Measurements from ENCODE around the gene KIF9.
"Not testable (repeated sequence)": the region's sequence is repeated elsewhere in the genome, so short reads cannot be mapped to it uniquely, and the experiment has no call there.

KIF9 gene

DNA sequence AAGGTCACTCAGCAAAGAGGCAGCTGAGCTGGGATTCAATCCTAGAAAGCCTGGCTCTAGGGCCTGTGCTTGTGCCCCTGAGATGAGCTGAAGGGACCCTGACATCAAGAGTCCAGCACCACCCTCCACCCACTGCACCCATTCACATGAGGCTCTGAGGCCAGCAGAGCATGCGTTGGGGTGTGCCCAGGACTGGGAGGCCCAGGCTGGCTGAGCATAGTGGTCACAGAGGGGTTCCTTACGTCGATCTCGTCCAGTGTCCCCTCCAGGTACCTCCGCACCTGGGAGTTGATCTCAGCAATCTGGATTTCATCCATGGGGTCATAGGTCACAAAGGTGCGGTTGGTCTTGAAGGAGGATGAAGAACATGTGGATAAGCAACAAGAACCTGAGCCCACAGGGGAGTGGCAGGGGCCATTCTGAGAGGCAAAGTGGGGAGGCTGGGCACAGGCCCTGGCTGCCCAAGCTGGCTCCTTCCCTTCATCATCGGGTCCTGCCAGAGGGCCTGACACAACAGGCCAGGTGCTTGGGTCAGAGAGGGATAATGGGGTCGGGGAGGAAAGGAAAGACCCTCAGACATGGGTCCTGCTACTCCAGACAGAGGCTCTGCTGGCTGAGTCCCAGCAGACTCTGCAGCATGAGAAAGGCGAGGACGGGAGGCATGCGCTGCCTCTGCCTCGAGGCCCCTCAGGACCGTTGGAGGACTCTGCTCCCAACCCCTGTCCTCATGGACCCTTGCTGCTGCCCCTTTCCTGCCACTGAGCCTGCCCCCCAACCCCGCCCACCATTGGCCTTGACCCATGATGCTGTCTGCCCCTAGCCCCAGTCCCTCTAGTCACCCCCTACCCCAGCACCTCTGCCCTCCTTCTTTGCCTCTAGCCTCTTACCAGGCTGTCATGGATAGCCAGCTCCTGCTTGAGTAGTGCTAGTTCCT is 35.2 kb downstream of the KIF9 start:
- no peak for DNase-seq

DNA sequence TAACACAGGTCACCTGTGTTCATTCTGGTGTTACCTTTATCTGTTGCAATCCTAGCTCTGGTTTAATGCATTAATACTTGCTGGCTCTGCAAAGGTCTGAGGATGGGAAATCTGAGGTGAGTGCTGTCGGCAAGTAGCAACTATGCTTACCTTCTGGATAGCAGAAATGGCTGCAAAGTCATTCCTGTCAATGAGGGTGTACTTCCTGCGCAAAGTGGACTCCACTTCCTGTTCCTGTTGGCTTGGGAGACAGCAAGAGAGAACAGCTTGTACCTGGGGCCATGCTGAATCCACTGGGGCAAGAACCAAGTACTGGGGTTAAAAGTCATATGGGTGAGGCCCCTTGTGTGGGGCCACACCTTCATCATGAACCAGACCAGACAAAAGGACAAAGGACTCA is 37.3 kb downstream of the KIF9 start:
- DNase-seq, result no peak

DNA sequence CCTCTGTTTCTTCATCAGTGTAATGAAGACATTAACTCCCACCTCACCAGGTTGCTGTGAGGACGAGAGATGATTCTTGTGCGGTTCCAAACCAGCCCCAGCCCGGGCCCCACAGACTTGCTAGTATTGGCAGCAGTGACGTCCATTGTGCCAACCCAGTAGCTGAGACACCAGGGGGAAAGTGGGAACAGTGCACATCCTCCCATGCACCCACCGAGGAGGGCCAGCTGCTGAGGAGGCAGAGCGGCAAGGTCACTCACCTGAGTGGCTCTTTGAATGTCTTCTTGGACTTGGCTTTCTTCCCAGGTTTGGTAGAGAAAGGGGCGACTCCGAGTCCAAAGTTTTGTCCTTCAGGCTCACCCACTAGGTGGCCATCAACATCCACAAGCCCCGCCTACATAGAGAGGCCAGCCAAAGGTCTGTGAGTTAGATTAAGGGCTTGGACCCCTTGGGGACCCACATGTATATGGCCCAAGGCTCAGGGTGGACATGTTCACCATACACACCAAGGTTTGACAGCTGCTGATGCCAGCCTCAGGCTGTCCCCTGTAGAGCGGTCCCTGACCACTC is 38.0 kb downstream of the KIF9 start:
- DNase-seq, result no peak

DNA sequence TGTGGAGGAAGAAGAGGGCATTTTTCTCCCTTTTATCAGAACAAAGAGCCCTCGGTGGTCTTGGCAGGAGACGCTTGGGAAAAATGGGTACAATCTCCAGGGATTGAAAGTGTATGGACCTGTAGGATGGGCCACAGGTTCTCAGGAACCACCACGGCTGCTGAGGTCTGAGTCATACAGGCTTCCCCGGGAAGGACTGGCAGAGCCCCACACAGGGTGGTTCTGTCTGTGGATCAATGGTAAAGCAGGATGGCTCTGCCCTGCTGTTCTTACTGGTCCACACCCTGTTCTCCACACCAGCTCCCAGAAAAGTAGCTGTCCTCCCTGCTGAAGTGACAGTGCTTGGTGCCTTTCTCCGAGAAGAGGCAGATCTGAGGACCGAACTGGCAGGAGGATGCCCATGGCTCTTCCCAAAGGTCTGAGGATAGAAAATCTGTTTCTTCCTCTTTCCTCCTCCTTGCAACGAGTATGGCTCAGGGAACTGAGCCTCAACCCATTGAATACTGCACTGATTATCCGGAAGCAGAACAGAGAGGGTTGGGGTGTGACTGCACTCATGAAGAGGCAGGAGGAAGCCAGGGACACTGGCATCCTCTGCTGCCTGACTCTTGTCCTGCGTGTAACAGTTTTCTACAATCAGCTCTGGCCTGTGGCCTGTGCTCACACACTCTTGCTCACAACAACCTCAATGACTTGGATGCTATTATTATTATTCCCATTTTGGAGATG is 39.0 kb downstream of the KIF9 start:
- no peak for DNase-seq

DNA sequence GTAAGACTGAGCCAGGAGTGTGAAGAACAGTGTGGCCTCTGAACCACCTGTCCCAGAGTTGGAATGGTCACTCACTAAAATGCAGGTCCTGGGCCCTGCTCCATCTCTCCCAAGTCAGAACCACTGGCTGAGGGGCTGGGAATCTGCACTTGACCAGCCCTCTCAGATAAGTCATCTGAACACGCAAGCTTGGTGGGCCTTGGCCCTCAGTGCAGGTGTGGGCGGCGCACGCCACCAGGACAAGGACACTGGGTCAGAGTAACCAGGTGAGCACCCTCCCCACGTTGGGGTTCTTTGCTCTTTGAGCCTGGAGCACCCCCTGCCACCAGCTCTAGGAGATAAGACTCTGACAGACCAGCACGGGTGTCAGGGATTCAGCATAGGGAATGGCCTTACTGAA is 42.7 kb downstream of the KIF9 start:
- DNase-seq, result no peak

DNA sequence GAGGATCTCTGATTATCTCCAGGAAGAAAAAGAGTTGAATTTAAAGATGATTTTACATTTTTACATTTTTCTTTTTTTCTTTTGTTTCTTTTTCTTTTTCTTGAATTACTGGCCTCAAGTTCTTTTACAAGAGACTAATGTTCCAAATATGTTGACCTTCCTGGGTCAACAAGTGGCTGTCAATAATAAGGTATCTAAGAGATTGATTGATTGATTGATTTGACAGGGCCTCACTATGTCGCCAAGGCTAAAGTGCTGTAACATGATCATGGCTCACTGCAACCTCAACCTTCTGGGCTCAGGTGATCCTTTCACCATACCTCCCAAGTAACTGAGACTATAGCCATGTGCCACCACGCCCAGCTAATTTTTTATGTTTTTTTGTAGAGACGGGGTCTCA is 44.6 kb downstream of the KIF9 start:
- DNase-seq, result no peak

DNA sequence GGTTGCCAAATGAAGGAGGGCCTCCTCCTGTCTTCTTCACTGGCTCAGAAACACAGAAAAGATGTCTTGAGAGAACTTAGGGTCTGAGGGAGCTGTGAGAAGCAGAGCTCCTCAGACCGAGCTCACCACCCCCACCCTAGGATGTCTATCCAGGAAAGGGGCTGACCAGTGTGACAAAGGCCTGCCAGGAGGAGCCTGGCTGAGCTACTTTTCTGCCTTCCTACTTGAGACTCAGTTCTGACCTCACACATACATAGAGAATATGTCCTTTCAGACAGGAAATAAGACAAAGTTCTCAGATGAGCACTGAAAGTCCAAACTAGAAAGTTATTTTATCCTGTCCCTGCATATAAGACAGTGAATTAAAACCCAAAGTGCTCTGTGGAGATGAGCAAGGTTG is 54.5 kb downstream of the KIF9 start:
- no peak for DNase-seq

DNA sequence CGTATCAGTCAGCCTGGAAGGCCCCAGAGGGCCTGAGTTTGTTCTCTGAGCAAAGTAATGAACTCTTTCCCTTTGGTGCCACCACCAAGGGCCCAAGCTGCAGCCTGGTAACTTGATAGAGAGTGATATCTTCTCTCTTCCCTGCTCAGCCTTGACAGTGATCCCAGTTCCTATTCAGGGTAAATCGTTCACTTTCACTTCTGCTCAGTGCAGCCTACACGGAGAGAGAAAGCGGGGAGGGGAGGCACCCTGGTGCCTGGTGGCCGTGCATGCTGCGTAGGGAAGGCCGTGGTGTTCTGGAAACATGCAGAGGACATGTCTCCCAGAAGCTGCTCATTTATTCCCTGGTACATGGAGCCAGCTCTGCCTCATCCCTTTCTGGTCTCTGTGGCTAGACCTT is 54.9 kb downstream of the KIF9 start:
- no peak for DNase-seq

DNA sequence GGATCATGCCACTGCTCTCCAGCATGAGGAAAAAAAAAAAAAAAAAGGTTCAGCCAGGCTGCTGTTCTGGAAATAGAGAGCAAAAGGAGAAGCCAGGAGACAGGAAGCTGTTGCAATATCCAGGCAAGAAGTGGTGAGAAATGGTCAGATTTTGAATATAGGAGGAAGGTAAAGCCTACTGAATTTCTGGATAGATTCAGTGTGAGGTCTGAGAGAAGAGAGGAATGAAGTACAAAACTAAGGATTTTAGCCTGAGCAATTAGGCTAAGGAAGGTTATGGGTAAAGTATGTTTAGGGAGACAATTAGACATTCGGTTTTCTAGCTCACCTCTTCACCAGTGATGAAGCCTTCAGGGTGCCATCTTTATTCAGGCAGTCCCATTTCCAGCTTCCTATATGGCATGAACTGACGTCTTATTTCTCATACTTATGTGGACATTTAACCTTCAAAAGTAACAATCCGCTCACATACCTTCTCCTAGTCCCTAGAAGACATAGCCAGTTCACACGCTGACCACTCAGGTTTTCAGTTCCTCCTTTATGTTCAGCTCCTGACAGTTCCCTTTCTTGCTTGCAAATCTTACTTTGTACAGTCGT is 57.2 kb downstream of the KIF9 start:
- no peak for DNase-seq

DNA sequence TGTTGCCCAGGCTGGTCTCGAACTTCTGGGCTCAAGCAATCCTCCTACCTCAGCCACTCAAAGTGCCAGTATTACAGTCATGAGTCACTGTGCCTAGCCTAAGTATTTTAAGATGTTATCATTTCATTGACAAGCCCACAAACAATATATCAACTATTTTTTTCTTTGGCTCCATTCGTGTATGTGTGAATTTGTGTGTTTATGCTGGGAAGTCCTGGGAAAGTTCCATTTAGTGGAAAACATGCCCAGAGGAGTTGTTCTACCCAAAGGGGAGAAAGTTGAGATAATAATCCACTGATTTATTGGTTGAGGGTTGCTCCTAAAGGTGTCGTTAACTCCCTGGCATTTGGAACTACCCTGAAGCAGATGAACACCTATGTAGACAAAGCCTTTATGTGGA is 58.8 kb downstream of the KIF9 start:
- DNase-seq, result no peak

DNA sequence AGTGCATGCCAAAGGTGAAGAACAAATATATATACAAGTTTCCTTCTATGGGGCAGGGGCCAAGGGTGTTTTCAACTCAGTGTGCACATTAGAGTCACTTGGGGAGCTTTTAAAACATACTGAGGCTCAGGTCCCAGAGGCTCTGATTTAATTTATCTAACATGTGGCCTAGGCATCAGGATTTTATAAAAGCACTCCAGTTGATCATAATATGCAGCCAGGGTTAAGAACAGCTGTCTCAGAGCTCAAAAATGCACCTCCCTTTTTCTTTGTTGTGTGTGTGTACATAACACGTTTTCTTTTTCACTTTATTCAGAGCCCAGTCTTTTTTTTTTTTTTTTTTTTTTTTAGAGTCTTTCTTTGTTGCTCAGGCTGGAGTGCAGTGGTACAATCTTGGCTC is 60.8 kb downstream of the KIF9 start:
- DNase-seq, result no peak

DNA sequence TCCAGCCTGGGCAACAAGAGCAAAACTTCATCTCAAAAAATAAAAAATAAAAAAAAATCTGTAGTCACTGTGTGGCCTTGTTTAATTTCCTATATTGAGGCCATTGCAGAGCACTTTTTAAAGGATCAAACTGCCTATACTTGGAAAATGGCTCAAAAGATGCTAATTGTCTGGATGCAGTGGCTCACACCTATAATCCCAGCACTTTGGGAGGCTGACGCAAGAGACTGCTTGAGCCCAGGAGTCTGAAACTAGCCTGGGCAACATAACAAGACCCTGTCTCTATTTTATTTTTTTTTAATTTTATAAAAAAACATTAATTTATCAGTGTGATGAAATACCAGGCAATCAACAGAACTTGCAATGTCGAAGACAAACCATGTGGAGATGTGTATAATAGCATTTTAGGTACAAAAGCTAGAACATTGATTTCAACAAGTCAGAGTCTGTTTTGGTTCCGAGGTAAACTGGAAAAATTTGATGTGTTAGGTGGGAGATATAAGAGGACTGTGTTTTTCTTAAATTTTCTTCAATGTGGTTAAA is 71.7 kb downstream of the KIF9 start:
- no peak for DNase-seq

DNA sequence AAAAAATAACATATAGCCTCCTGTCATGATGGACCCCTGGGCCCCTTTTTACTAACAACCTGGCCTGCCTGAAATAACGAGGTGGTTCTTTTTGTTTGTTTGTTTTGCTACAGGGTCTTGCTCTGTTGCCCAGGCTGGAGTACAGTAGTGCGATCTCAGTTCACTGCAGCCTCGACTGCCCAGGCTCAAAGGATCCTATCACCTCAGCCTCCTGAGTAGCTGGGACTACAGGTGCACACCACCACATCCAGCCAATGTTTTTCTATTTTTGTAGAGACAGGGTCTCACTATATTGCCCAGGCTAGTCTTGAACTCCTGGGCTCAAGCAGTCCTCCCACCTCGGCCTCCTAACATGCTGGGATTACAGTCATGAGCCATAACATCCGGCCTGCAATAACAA is 76.6 kb downstream of the KIF9 start:
- not testable (repeated sequence) for DNase-seq

DNA sequence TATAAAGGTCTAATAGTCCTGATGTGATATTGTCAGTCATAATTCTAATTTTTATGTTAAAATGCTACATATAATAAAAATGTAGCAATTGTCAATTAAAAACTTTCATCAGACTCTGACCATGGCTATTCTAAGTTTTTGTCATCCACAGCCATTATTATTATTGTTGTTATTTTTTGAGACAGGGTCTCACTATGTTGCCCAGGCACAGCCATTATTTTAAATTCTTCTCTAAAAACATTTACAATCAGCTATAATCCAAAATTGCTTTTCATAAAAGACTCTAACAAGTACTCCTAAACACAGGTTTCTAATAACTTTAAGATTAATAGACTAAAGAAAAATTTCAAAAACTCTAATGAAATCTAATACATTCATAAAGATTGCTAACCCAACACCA is 77.7 kb downstream of the KIF9 start:
- DNase-seq, result no peak

DNA sequence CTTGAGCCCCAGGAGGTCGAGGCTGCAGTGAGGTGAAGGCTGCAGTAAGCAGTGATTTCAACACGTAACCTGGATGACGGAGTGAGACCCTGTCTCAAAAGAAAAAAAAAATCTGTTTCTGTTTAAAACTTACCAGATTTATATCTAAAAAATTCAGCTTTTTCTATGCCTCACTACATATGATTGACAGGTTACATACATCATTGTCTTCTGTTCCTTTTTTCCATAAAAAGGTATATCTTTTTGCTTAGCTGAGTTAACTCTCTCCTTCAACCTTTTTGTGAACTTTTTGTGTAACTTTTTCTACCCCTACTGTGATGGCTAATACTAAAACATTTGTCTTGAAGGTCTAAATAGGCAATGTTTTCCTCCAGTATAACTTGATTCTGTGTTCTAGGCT is 80.1 kb downstream of the KIF9 start:
- no peak for DNase-seq

DNA sequence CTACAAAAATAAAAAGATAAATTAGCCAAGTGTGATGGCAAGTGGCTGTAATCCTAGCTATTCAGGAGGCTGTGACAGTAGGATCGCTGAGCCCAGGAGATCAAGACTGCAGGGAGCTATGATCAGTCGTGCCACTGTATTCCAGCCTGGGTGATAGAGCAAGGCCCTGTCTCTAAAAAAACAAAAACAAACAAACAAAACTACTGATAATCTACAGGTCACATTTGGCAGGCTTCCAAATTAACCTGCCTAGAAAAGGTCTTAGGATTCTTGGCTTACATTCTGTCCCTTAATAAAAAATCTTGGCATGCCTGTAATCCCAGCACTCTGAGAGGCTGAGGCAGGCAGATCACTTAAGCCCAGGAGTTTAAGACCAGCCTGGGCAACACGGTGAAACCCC is 85.3 kb downstream of the KIF9 start:
- no peak for DNase-seq

DNA sequence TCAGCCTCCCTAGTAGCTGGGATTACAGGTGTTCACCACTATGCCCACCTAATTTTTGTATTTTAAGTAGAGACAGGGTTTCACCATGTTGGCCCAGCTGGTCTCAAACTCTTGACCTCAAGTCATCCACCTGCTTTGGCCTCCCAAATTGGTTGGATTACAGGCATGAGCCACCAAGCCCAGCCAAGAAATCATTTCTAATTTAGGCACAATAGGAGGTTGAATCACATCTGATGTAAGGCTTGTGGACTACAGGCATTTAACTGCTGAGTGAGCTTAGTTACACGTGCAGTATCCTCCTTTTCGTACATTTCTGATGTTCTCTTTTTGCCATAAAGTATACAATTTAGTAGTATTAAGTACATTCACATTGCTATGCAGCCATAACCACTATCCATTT is 87.6 kb downstream of the KIF9 start:
- no peak for DNase-seq

DNA sequence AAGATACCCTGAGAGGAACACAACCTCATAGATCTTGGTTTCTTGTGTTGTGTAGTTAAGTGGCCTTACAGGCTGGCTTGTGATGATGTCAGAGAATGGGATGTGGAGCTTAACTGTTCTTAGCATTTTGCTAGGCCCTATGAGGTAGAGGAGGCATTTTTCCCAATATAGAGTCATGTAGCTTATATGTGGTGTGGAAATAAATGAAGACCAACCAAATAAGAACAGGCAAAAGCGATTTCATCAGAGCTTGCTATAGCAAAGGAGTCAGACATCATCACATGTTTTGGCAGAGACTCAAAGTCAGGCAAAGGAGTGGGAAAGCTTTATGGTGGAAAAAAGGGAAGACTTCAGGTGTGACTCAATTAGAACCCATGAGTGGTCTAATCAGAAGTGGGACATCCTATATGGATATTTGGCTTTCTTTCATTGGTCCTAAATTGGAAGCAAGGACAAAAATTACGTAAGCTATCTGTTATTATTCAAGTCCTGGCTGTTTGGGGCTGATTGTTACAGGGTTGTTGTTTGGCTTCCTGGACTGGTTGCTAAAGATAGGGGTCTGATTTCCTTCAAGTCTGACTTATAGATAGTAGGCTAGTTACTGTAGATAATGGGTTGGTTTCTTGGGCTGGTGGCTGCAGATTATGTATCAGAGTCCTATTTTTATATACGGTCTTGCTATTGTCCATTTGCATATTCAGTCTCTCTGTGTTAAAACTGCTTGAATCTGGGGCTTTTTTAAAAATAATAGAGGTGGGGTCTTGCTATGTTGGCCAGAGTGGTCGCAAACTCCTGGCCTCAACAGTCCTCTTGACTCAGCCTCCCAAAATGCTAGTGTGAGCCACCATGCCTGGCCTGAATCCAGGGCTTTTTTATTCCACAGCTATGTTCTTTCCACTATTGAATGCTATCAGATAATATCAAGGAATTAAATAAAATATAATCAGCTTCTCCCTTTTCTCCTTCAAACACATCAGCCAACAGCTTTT is 88.4 kb downstream of the KIF9 start:
- no peak for DNase-seq

DNA sequence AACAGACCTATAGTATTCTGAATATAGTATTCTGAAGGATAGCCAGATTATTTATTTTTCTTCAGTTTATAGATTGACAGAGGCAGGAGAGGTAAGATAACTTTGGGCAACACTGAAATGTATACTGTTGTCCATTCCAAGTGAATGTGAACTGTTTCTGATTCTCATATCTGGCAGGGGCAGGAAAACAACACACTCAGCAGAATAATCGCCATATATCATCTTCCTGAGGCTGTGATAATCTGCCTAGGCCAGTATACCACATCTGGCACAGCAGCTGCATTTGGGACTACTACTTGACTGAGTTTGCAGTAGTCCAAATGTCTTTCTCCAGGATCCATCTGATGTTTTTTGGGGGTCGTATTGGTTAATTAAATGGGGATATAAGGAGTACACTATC is 96.3 kb downstream of the KIF9 start:
- no peak for DNase-seq

DNA sequence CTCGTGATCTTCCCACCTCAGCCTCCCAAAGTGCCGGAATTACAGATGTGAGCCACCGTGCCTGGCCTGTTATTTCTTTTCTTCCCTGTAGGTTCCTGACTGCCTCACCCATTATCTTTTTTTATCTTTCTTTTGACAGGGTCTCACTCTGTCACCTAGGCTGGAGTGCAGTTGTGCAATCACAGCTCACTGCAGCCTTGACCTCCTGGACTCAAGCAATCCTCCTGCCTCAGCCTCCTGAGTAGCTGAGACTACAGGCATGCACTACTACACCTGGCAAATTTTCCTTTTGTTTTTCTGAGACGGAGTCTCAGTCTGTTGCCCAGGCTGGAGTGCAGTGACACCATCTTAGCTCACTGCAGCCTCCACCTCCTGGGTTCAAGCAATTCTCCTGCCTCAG is 100.9 kb downstream of the KIF9 start:
- not testable (repeated sequence) for DNase-seq

DNA sequence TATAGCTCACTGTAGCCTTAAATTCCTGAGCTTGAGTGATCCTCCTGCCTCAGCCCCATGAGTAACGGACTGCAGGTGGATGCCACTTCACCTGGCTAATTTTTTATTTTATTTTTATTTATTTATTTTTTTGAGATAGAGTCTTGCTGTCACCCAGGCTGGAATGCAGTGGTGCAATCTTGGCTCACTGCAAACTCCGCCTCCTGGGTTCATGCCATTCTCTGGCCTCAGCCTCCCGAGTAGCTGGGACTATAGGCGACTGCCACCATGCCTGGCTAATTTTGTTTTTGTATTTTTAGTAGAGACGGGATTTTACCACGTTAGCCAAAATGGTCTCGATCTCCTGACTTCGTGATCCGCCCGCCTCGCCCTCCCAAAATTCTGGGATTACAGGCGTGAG is 102.6 kb downstream of the KIF9 start:
- not testable (repeated sequence) for DNase-seq

Data from CD4-positive, alpha-beta T cell treated with Interleukin-6 for 4 hours (primary cell).